ENCODE results near the gene ANKRD44.
"Not testable (repeated sequence)": the region's sequence is repeated elsewhere in the genome, so short reads cannot be mapped to it uniquely, and the experiment has no call there.

Gene ANKRD44

GRCh38 chr2:197031803-197032202 is 278.8 kb downstream of the ANKRD44 start:
- DNase-seq (ENCODE audit: low read depth, low spot score) = no peak

- no peak for DNase-seq (ENCODE audit: low read depth, low spot score)
Measured at GRCh38 chr2:197030090-197030489, 280.5 kb downstream of the ANKRD44 start.

- peak; percentile 7 for DNase-seq (ENCODE audit: low read depth, low spot score)
Measured at GRCh38 chr2:197028633-197029032, 281.9 kb downstream of the ANKRD44 start.

- peak; percentile 84 for DNase-seq (ENCODE audit: low read depth, low spot score)
Measured at GRCh38 chr2:197028230-197028629, 282.4 kb downstream of the ANKRD44 start.

GRCh38 chr2:197024206-197024605 is 286.4 kb downstream of the ANKRD44 start:
- no peak for DNase-seq (ENCODE audit: low read depth, low spot score)

GRCh38 chr2:197020921-197021320 is 289.7 kb downstream of the ANKRD44 start:
- DNase-seq (ENCODE audit: low read depth, low spot score) = not testable (repeated sequence)

- DNase-seq (ENCODE audit: low read depth, low spot score) = no peak
Measured at GRCh38 chr2:197013098-197013497, 297.5 kb downstream of the ANKRD44 start.

- DNase-seq (ENCODE audit: low read depth, low spot score) = peak; percentile 69
Measured at GRCh38 chr2:197011801-197012641, 298.6 kb downstream of the ANKRD44 start.

- no peak for DNase-seq (ENCODE audit: low read depth, low spot score)
Measured at GRCh38 chr2:197011021-197011417, 299.6 kb downstream of the ANKRD44 start.

- peak; percentile 52 for DNase-seq (ENCODE audit: low read depth, low spot score)
Measured at GRCh38 chr2:197010200-197011020, 300.2 kb downstream of the ANKRD44 start.

- DNase-seq (ENCODE audit: low read depth, low spot score) = peak; percentile 7
Measured at GRCh38 chr2:197008741-197009341, 301.7 kb downstream of the ANKRD44 start.

- DNase-seq (ENCODE audit: low read depth, low spot score) = peak; percentile 7
Measured at GRCh38 chr2:197007716-197008628, 302.6 kb downstream of the ANKRD44 start.

- DNase-seq (ENCODE audit: low read depth, low spot score) = no peak
Measured at GRCh38 chr2:197001921-197002320, 308.7 kb downstream of the ANKRD44 start.

- no peak for DNase-seq (ENCODE audit: low read depth, low spot score)
Measured at GRCh38 chr2:196995757-196996314, 314.7 kb downstream of the ANKRD44 start.

GRCh38 chr2:196994764-196995163 is 315.8 kb downstream of the ANKRD44 start:
- no peak for DNase-seq (ENCODE audit: low read depth, low spot score)

- DNase-seq (ENCODE audit: low read depth, low spot score) = no peak
Measured at GRCh38 chr2:196993617-196994016, 317.0 kb downstream of the ANKRD44 start.

- no peak for DNase-seq (ENCODE audit: low read depth, low spot score)
Measured at GRCh38 chr2:196992466-196992865, 318.1 kb downstream of the ANKRD44 start.

- DNase-seq (ENCODE audit: low read depth, low spot score) = no peak
Measured at GRCh38 chr2:196990788-196991461, 319.7 kb downstream of the ANKRD44 start.

GRCh38 chr2:196990092-196990491 is 320.5 kb downstream of the ANKRD44 start:
- DNase-seq (ENCODE audit: low read depth, low spot score) = no peak

GRCh38 chr2:196989496-196989895 is 321.1 kb downstream of the ANKRD44 start:
- DNase-seq (ENCODE audit: low read depth, low spot score) = no peak
